ENCODE data around the gene HOTAIR.

Gene HOTAIR

GRCh38 chr12:53940443-53941014 lies 34.2 kb downstream of the HOTAIR start:
- DNase-seq = no peak

- no peak for DNase-seq
These were observed 35.3 kb downstream of the HOTAIR start for GRCh38 chr12:53939141-53940108.

DNA sequence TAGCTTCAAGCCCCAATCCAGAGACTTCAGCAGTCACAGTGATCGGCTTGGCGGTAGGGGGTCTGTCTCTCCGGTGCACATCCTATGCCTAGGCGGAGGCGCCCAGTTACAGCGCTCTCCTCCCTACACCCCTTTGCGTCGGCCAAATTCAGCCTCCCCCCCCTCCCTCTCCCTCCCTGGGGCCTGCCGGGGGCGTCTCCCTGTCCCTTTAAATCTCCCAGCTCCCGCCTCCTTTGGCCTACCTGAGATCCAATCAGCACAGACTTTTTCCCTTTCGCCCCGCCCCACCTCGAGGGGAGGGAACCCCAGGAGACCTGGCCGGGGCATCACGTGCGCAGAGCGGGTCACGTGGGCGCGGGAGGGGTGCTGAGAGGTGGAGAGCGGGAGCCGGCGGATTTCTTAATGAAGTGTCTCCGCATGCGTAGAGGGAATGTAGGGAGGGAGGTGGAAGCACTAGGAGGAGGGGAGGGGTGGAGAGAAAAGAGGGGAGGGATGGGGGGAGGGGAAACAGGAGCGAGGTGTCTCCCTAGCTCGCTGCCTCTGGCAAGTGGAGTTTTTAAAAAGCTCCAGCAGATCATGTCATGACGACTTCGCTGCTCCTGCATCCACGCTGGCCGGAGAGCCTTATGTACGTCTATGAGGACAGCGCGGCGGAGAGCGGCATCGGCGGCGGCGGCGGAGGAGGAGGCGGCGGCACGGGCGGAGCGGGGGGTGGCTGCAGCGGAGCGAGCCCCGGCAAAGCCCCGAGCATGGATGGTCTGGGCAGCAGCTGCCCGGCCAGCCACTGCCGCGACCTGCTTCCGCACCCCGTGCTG lies 36.2 kb downstream of the HOTAIR start, which contains the start of gene HOXC13:
Gene HOXC13, plus strand, starts transcription at position 506 of the 815 bp plus-strand sequence. Its CDS starts 76 bp downstream, at position 582.
- DNase-seq = no peak

DNA sequence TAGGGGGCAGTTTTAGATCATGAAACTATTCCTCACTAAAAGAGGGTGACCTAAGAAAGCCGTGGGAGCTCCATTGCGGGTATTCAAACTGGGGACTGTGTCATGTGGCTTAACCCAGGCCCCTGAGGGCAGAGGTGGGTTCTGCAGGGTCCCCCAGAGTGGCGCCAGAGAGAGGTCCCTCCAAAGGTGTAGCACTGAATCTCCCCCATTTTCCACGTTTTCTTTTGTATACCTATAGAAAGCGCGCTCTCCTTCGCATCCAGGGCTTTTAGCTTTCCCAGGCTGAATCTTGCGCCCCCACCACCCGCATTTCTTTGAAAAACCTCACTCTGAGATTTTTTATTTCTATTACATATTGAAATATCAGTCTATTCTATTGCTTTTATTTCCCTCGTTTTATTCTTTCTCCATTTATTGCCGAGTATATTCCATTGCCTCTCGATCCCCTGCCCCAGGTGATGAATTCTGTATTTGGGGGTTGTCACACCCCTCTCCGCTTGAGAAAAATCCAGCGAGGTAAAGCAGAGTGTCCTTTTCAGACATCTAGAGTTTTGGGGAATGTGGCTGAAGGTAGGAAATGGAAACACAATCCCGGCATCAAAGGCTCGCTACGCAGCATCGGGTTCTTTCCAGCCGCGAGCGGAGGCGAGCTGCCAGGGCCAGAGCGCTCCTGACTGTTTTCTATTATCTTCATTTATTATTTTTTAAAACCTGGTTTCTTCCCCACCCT lies 37.0 kb downstream of the HOTAIR start:
- DNase-seq = no peak

- no peak for DNase-seq
These were observed 37.7 kb downstream of the HOTAIR start for GRCh38 chr12:53937099-53937498.

- DNase-seq = no peak
These were observed 39.1 kb downstream of the HOTAIR start for GRCh38 chr12:53935383-53936341.

GRCh38 chr12:53932915-53933314 lies 41.8 kb downstream of the HOTAIR start:
- no peak for DNase-seq

DNA sequence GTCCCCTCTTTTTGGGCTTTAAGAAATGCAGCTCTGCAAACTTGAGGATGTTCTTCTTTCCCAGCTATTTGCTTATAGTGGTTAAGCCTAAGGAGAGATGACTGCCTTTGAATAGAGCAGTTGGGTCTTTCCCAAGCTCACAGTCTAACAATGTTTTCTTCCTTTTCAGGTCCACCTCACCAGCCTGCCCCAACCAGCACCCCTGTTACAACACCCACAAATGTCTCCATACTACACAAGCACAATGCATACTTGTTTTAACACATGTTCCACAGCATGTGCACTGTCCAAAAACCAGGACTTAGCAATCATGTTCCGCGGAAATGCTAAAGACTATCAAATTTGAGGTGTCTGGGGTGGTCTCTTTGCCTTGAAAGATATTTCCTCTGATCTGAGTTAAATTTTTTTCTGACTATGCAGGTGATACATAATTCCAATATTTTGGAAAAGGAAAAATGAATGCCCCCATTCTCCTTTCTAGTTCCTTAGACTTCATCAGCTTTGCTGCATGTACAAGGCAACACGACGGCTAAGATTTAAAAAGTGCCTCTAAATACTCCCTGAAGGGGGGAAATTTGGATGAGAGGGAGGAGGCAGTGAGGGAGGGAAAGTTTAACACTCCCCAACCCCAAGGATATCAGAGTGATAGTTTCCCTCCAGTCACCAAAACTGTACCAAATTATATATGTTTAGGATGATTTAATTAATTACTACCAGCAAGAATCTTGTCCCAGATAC lies 42.7 kb downstream of the HOTAIR start:
- DNase-seq = no peak

DNA sequence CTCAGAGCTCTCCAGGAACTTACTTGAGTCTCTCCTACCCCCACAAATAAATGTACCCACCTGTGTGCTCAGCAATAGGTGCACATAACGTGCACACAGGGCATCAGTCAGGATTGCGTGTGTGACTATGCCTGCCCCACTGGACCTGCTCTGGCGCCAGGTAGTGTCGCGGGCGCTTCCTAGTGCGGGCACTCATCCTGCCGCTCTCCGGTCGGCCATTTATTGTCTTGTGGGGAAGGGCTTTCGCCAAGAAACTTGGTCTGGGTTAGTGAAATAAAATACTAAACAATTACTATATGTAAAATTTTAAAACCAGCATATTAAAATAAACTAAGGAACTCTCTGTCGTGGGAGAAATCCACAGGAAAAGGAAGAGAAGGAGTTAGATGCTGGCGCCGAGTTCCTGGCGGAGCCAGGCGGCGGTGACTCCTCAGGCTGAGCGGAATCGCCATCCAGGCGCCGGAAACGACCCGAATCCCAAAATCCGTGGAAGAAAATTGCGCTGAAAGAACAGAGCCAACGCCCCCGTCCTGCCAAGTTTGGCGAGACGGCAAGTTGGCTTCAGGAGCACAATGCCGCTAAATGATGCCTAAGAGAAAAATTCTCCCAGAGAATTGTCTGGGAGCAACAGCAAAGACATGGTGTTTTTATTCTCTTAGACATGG lies 44.0 kb downstream of the HOTAIR start:
- no peak for DNase-seq

GRCh38 chr12:53929527-53929926 lies 45.2 kb downstream of the HOTAIR start:
- DNase-seq = no peak

GRCh38 chr12:53928054-53928835 lies 46.5 kb downstream of the HOTAIR start:
- no peak for DNase-seq

DNA sequence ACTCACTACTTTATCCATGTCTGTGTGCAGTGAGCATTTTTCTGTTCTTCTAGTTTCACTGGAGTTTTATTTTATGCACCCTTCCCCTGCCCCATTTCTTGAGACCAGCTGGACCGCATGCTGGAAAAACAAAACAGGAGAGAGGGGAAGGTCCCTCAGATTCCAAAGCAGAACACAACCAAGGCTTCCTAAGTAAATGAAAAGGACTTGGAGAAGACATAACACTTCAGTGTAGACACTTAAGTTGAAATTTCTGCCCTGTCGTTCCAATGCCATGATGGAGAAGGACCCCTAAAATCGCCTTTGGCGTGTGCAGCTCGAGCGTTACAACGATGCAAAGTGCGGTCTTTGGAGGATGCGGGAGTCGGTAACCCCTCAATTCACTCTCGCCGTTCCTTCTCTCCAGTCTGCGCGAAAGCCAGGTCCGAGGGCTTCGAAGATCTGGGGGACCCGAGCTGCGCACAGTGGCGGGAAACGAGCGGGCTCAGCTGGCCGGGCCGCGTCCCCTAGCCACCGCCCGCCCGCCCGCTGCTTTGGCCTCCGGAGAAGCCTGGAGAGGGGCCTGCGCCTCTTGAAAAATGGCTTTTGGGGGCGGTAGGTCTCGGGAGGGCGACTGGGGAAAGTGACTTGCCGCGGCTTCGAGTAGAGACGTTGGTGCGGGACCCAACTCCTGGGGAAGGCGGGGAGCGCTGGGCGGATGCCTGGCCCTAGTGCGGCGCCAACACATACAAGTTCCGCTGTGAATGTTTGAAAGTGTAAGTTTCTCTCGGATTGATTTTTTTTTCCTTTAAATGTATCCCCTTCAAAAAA lies 47.3 kb downstream of the HOTAIR start:
- no peak for DNase-seq

DNA sequence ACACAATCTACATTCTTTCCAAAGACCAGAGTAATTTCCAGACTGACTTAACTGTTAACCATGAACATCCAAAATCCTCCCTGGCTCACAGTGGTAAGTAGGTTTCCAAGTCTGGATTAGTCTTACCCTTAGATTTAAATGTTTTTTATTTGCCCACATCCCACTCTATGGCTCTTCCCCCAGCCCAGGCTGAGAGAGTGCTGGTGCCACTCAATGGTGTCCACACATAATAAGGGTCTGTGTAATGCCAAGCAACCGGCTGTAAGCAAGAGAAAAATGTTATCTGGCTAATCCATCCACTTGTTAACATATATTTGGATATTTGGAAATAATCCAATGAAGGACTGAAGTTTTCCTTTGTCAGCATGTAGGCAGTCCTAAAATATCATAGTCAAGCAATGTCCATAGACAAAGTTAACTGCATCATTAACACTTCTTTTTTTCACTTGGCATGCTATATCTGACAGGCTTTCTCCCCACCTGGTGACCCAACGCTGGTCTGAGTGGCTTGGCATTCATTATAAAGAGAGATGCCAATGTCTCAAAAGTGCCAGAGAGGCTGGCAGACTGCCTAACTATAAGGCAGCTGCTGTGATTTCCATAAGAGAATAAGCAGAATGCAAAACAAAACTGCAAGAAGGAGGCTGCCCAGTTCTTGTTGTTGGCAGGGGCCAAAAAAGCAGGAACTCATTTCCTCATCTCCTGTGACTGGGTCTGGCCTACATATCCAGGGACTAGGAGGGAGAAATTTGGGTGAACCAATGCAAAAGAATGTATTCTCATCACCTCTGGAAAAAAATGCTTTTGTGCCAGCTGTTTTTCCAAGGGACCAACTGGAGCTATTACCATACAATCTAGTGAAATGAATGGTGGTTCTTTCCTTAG lies 50.0 kb downstream of the HOTAIR start:
- no peak for DNase-seq

DNA sequence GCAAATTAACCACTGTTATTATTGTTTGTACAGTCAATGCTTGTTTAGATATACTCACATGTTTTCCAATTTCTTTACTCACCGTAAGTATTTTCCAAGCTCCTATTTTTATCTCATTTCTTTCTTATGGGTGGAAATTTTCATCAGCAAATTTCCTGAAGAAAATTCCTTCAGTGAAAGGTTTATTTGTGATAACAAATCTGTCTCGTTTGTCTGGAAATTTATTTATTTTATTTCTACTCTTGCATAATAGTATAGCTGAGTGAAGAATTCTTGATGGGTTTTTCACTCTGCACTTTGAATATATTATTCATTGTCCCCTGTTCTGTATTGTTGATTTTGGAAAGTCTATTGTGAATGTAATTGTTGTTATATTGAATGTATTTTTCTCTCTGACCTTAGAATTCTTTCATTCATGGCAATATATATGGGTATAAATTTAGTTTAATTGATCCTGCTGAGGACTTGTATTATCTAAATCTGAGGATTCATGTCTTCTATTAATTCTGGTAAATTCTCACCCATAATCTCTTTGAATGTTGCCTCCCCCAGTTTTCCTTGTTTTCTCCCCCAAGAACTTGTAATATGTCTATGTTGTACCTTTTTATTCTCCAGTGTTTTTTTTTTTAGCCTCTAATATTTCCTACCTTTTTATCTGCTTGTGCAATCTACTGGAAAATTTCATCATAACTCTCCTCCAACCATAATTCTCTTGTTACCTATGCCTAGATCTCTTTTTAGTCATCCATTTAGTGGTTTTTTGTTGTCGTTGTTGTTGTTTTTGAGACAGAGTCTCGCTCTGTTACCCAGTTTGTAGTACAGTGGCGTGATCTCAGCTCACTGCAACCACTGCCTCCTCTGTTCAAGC lies 57.7 kb downstream of the HOTAIR start:
- DNase-seq = no peak

All from inflammatory macrophage treated with lipopolysaccharide for 4 hours (primary cell).